Tibial nerve (tissue), 4 donors: ENCODE data around the gene SUMO3.

Source experiments
- CTCF ChIP-seq, 5 experiments: fragments of 200-600 bp in 3 of 5; fragments of 450-650 bp in 2 of 5; sonication (generic) in 3 of 5; IDR thresholded peaks; one replicate each; pipeline ENCODE4 v1.5.1; 2016 to 2019; ENCODE audit warnings: antibody characterized with exemption in 5 of 5, mild to moderate bottlenecking in 3 of 5, moderate library complexity in 2 of 5
- EP300 ChIP-seq, 2 donors: sonication (generic); formaldehyde crosslinking; IDR thresholded peaks; one replicate each; pipeline ENCODE4 v1.6.1; 2017; ENCODE audit warnings: antibody characterized with exemption in 2 of 2, mild to moderate bottlenecking in 1 of 2
- POLR2A ChIP-seq, 2 donors: fragments of 450-650 bp; IDR thresholded peaks; one replicate each; pipeline ENCODE4 v1.6.1; 2017; ENCODE audit warnings: antibody characterized with exemption in 2 of 2, mild to moderate bottlenecking in 2 of 2, moderate library complexity in 2 of 2

DNA sequence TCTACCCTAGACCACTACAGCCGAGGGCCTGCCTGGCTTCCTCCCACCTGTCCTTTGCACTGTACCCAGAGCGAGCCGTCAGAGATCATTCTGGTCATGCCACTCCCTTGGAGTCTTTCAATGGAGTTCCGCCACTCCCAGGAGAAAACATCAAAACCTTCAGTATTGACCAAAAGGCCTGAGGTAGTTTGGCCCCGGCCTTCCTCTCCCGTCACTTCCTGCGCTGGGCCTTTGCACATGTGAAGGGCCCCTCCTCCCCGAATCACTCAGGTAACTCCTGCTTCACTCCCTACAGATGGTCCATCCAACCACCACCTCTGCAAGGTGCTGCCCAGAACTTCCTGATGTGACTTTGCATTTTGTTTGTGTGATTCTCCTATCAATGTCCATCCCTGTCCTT, 42.9 kb downstream of the SUMO3 start:
- TF ChIP-seq EP300 (IDR thresholded peaks at IDR 0.05) (no peak), CTCF (IDR thresholded peaks at IDR 0.05) (no peak), POLR2A (IDR thresholded peaks at IDR 0.05) (no peak)
